ENCODE measurements around the gene TTC28.
A peak's percentile ranks its signal among the peaks of the same experiment; 100 is the strongest.
"Not testable (repeated sequence)": the region's sequence is repeated elsewhere in the genome, so short reads cannot be mapped to it uniquely, and the experiment has no call there.

The TTC28 gene

GRCh38 chr22:28497188-28497587, 182.5 kb downstream of the TTC28 start:
- TF ChIP-seq ZNF677 (tag by site-specific recombination; IDR thresholded peaks at IDR 0.05) (no peak), ZNF37A (tag by site-specific recombination; IDR thresholded peaks at IDR 0.05) (no peak), FEZF1 (tag by site-specific recombination; IDR thresholded peaks at IDR 0.05) (no peak), KLF7 (tag by site-specific recombination; IDR thresholded peaks at IDR 0.05; ENCODE audit: borderline replicate concordance) (no peak), ZNF629 (tag by site-specific recombination; IDR thresholded peaks at IDR 0.05) (no peak), ZNF341 (tag by site-specific recombination; IDR thresholded peaks at IDR 0.05; ENCODE audit: low read depth) (no peak)
- POLR2A ChIA-PET = no interaction called here
- CTCF ChIA-PET = interaction anchor here (1.2 kb wide), 1 partner anchor 28 kb away, joined by 4 read pairs; no protein-coding TSS in a partner anchor
- Histone ChIP-seq H3K27ac (ENCODE audit: extremely low read depth, low read depth, low read length) (no peak overlapping the region), H3K36me3 (ENCODE audit: control insufficient read depth in 2 of 2, insufficient read depth in 1 of 2, low read length in 2 of 2) (no peaks in the 10 kb centered on the region), H3K4me3 (ENCODE audit: low read depth, low read length) (no peak overlapping the region), H3K4me1 (ENCODE audit: control insufficient read depth, insufficient read depth, low read length) (no peaks in the 10 kb centered on the region), H3K9me3 (ENCODE audit: control insufficient read depth, insufficient read depth, low read depth, low read length) (no peaks in the 10 kb centered on the region)

- POLR2A ChIA-PET; H3K27ac ChIP-seq (ENCODE audit: extremely low read depth, low read depth, low read length); H3K4me1 ChIP-seq (ENCODE audit: control insufficient read depth, insufficient read depth, low read length); H3K9me3 ChIP-seq (ENCODE audit: control insufficient read depth, insufficient read depth, low read depth, low read length); H3K4me3 ChIP-seq (ENCODE audit: low read depth, low read length); H3K36me3 ChIP-seq (ENCODE audit: control insufficient read depth in 2 of 2, insufficient read depth in 1 of 2, low read length in 2 of 2); CTCF ChIA-PET: not testable (repeated sequence)
- TF ChIP-seq SCRT2 (tag by site-specific recombination; IDR thresholded peaks at IDR 0.05) (peak; percentile 89), ZNF184 (tag by site-specific recombination; IDR thresholded peaks at IDR 0.05) (peak; percentile 75), SCRT1 (tag by site-specific recombination; IDR thresholded peaks at IDR 0.05; ENCODE audit: borderline replicate concordance) (peak; percentile 77)
Measured at GRCh38 chr22:28491289-28491688, 188.4 kb downstream of the TTC28 start.

- no peak overlapping the region for H3K27ac ChIP-seq (ENCODE audit: extremely low read depth, low read depth, low read length)
- no peaks in the 10 kb centered on the region for H3K36me3 ChIP-seq (ENCODE audit: control insufficient read depth in 2 of 2, insufficient read depth in 1 of 2, low read length in 2 of 2)
- no peaks in the 10 kb centered on the region for H3K9me3 ChIP-seq (ENCODE audit: control insufficient read depth, insufficient read depth, low read depth, low read length)
- CTCF ChIA-PET = no interaction called here
- no peak overlapping the region for H3K4me3 ChIP-seq (ENCODE audit: low read depth, low read length)
- POLR2A ChIA-PET = no interaction called here
- no peak for TF ChIP-seq GLIS2 (tag by site-specific recombination; IDR thresholded peaks at IDR 0.05)
- TF ChIP-seq ZNF280C (tag by site-specific recombination; IDR thresholded peaks at IDR 0.05) = no peak
- no peak for TF ChIP-seq ZNF302 (tag by site-specific recombination; IDR thresholded peaks at IDR 0.05; ENCODE audit: low read depth)
- TF ChIP-seq ZNF843 (tag by site-specific recombination; IDR thresholded peaks at IDR 0.05) = no peak
- no peak for TF ChIP-seq ZNF157 (tag by site-specific recombination; IDR thresholded peaks at IDR 0.05)
- TF ChIP-seq ZNF664 (tag by site-specific recombination; IDR thresholded peaks at IDR 0.05) = no peak
- no peak for TF ChIP-seq KLF8 (tag by site-specific recombination; IDR thresholded peaks at IDR 0.05)
- no peak for TF ChIP-seq ZNF555 (tag by site-specific recombination; conservative IDR thresholded peaks at IDR 0.05)
- H3K4me1 ChIP-seq (ENCODE audit: control insufficient read depth, insufficient read depth, low read length) = 0 out of 2 replicates have a peak, but pooled peaks cover 4% of the 10 kb centered on the region
Measured at GRCh38 chr22:28488825-28489224, 190.8 kb downstream of the TTC28 start.

GRCh38 chr22:28484662-28485061, 195.0 kb downstream of the TTC28 start:
- Histone ChIP-seq H3K36me3 (ENCODE audit: control insufficient read depth in 2 of 2, insufficient read depth in 1 of 2, low read length in 2 of 2) (no peaks in the 10 kb centered on the region), H3K27ac (ENCODE audit: extremely low read depth, low read depth, low read length) (no peak overlapping the region), H3K9me3 (ENCODE audit: control insufficient read depth, insufficient read depth, low read depth, low read length) (no peaks in the 10 kb centered on the region), H3K4me1 (ENCODE audit: control insufficient read depth, insufficient read depth, low read length) (peaks cover 14% of the 10 kb centered on the region), H3K4me3 (ENCODE audit: low read depth, low read length) (no peak overlapping the region)
- ChIA-PET POLR2A (no interaction called here), CTCF (interaction anchor here (0.6 kb wide), 2 partner anchors 10 to 234 kb away, joined by 3 to 4 read pairs; no protein-coding TSS in a partner anchor)
- TF ChIP-seq GFI1B (tag by site-specific recombination; IDR thresholded peaks at IDR 0.05) (no peak), ZNF354C (tag by site-specific recombination; IDR thresholded peaks at IDR 0.05; ENCODE audit: borderline replicate concordance, low read depth) (no peak), ZNF548 (tag by site-specific recombination; IDR thresholded peaks at IDR 0.05) (no peak), ZNF830 (tag by site-specific recombination; IDR thresholded peaks at IDR 0.05; ENCODE audit: low read depth) (no peak), ZNF146 (tag by site-specific recombination; IDR thresholded peaks at IDR 0.05) (no peak), ZNF623 (tag by site-specific recombination; IDR thresholded peaks at IDR 0.05) (no peak)

All from HEK293 (cell line).